Astrocyte (in vitro differentiated cells and primary cell): ENCODE results near the gene GBF1. TPM values are rescaled to one million over a fixed set of nuclear protein-coding genes. Genes with fewer than 3 reads are reported as not detected.

ENCODE experiments used
- DNase-seq: peaks from one replicate; pipeline ENCODE4 v3.0.0-alpha.2; 2010; ENCODE audit warnings: low read depth
- FAIRE-seq: peaks from 2 replicates; lab custom pipeline; 2011; peaks lifted over from hg19 to GRCh38; lab: Jason Lieb, UNC
- H2AFZ ChIP-seq: 2 replicates; pipeline ENCODE4 v1.6.0; 2012; ENCODE audit warnings: low read depth, low read length, inconsistent platforms
- H3K27ac ChIP-seq: 2 replicates; pipeline ENCODE4 v1.5.1; 2011; ENCODE audit warnings: low read depth, low read length, inconsistent platforms
- H3K27me3 ChIP-seq: 2 replicates; pipeline ENCODE4 v1.6.0; 2011; ENCODE audit warnings: low read length, inconsistent platforms; ENCODE audit not compliant: insufficient read depth
- H3K36me3 ChIP-seq: 2 replicates; pipeline ENCODE4 v1.5.1; 2011; ENCODE audit warnings: low read length, inconsistent platforms; ENCODE audit not compliant: insufficient read depth
- H3K4me1 ChIP-seq: 2 replicates; pipeline ENCODE4 v1.5.1; 2011; ENCODE audit warnings: low read length, inconsistent platforms; ENCODE audit not compliant: insufficient read depth
- H3K4me2 ChIP-seq: 2 replicates; pipeline ENCODE4 v1.6.0; 2012; ENCODE audit warnings: low read length, inconsistent platforms
- H3K4me3 ChIP-seq: 2 replicates; pipeline ENCODE4 v1.5.1; 2011; ENCODE audit warnings: low read depth, mild to moderate bottlenecking, low read length, inconsistent platforms; ENCODE audit not compliant: insufficient read depth
- H3K79me2 ChIP-seq: 2 replicates; pipeline ENCODE4 v1.6.0; 2012; ENCODE audit warnings: mild to moderate bottlenecking, low read length, inconsistent platforms; ENCODE audit not compliant: insufficient read depth
- H3K9ac ChIP-seq: 2 replicates; pipeline ENCODE4 v1.6.0; 2012; ENCODE audit warnings: mild to moderate bottlenecking, low read length, inconsistent platforms
- H3K9me3 ChIP-seq: 2 replicates; pipeline ENCODE4 v1.5.1; 2012; ENCODE audit warnings: low read depth, mild to moderate bottlenecking, low read length, inconsistent platforms; ENCODE audit not compliant: insufficient read depth
- H4K20me1 ChIP-seq: 2 replicates; pipeline ENCODE4 v1.6.0; 2012; ENCODE audit warnings: low read length, inconsistent platforms; ENCODE audit not compliant: insufficient read depth
- H3K27ac Mint-ChIP-seq: one replicate; pipeline ENCODE4 v1.8.0; 2021; ENCODE audit warnings: mild to moderate bottlenecking, mixed read lengths; ENCODE audit not compliant: unreplicated experiment
- H3K27me3 Mint-ChIP-seq: one replicate; pipeline ENCODE4 v1.8.0; 2021; ENCODE audit warnings: low read depth, mixed read lengths; ENCODE audit not compliant: unreplicated experiment
- H3K36me3 Mint-ChIP-seq: one replicate; pipeline ENCODE4 v1.8.0; 2021; ENCODE audit warnings: low read depth, mixed read lengths; ENCODE audit not compliant: unreplicated experiment
- H3K4me1 Mint-ChIP-seq: one replicate; pipeline ENCODE4 v1.8.0; 2021; ENCODE audit warnings: low read depth, mixed read lengths; ENCODE audit not compliant: unreplicated experiment
- H3K4me3 Mint-ChIP-seq: one replicate; pipeline ENCODE4 v1.8.0; 2021; ENCODE audit warnings: mild to moderate bottlenecking, moderate library complexity, mixed read lengths; ENCODE audit not compliant: unreplicated experiment
- H3K9me3 Mint-ChIP-seq: one replicate; pipeline ENCODE4 v1.8.0; 2021; ENCODE audit warnings: mild to moderate bottlenecking, mixed read lengths; ENCODE audit not compliant: unreplicated experiment
- CTCF ChIP-seq: IDR thresholded peaks from 2 replicates; pipeline ENCODE4 v1.5.1; 2011; ENCODE audit warnings: low read depth, mild to moderate bottlenecking, inconsistent platforms, low read length, moderate library complexity; ENCODE audit not compliant: insufficient read depth
- EZH2 ChIP-seq: IDR thresholded peaks from 2 replicates; pipeline ENCODE4 v1.6.1; 2012; ENCODE audit warnings: mild to moderate bottlenecking, low read length, inconsistent platforms; ENCODE audit not compliant: insufficient read depth
- total RNA-seq: library from RNA; stranded (reverse); gene quantifications from 2 replicates; pipeline ENCODE4 v1.2.1, GENCODE V29; 2021

GBF1 gene
- total RNA-seq, 1 donor from 2014 or later = 72.8 TPM

- Histone ChIP-seq H3K27me3 (no peaks in the 10 kb centered on the region), H2AFZ (no peak overlapping the region), H3K9me3 (no peaks in the 10 kb centered on the region), H3K4me1 (peaks cover 37% of the 10 kb centered on the region), H4K20me1 (peaks cover 7% of the 10 kb centered on the region), H3K36me3 (no peaks in the 10 kb centered on the region), H3K27ac (no peak overlapping the region), H3K4me3 (no peak overlapping the region), H3K4me2 (peak overlapping the region; percentile 87), H3K9ac (no peak overlapping the region), H3K79me2 (peaks cover 13% of the 10 kb centered on the region)
- no peak for TF ChIP-seq EZH2
- TF ChIP-seq CTCF = no peak
- no peaks in the 10 kb centered on the region for H3K9me3 Mint-ChIP-seq
- H3K27ac Mint-ChIP-seq = no peak overlapping the region
- no peak overlapping the region for H3K4me3 Mint-ChIP-seq
- no peak for DNase-seq
- FAIRE-seq = no peak
- H3K4me1 Mint-ChIP-seq = peaks cover 30% of the 10 kb centered on the region
- H3K27me3 Mint-ChIP-seq = no peaks in the 10 kb centered on the region
- peaks cover 6% of the 10 kb centered on the region for H3K36me3 Mint-ChIP-seq
Observed at GRCh38 chr10:102398172-102399020, 153.1 kb downstream of the GBF1 start.

GRCh38 chr10:102399217-102400021 lies 154.1 kb downstream of the GBF1 start:
- TF ChIP-seq EZH2 (no peak), CTCF (peak; percentile 45)
- H2AFZ ChIP-seq = peak overlapping the region; percentile 73
- peaks cover 13% of the 10 kb centered on the region for H3K79me2 ChIP-seq
- FAIRE-seq (no peak), DNase-seq (peak; percentile 64)
- peaks cover 6% of the 10 kb centered on the region for H3K36me3 Mint-ChIP-seq
- peak overlapping the region; percentile 75 for H3K9ac ChIP-seq
- H3K4me3 ChIP-seq = peak overlapping the region; percentile 56
- H3K27me3 ChIP-seq = no peaks in the 10 kb centered on the region
- H3K4me1 Mint-ChIP-seq = peaks cover 30% of the 10 kb centered on the region
- H3K9me3 Mint-ChIP-seq = no peaks in the 10 kb centered on the region
- no peaks in the 10 kb centered on the region for H3K27me3 Mint-ChIP-seq
- H3K27ac ChIP-seq = peak overlapping the region; percentile 45
- peaks cover 33% of the 10 kb centered on the region for H3K4me1 ChIP-seq
- peak overlapping the region; percentile 87 for H3K4me2 ChIP-seq
- no peaks in the 10 kb centered on the region for H3K36me3 ChIP-seq
- peaks cover 9% of the 10 kb centered on the region for H4K20me1 ChIP-seq
- H3K9me3 ChIP-seq = no peaks in the 10 kb centered on the region
- H3K4me3 Mint-ChIP-seq = peak overlapping the region; percentile 78
- peak overlapping the region; percentile 12 for H3K27ac Mint-ChIP-seq
